Measurements from ENCODE around the gene MUSTN1.

GRCh38 chr3:52817221-52817620 is 17.6 kb downstream of the MUSTN1 start:
- TF ChIP-seq POLR2AphosphoS5 (IDR thresholded peaks at IDR 0.05; ENCODE audit: low read depth, low read length) (no peak), REST (IDR thresholded peaks at IDR 0.05; ENCODE audit: insufficient read depth in 1 of 2, low read depth in 2 of 2, low read length in 2 of 2) (no peak), TAF1 (IDR thresholded peaks at IDR 0.05; ENCODE audit: borderline replicate concordance, insufficient read depth, low read length) (no peak), SIN3A (IDR thresholded peaks at IDR 0.05; ENCODE audit: borderline replicate concordance, insufficient read depth, low read length) (no peak), FOXP2 (optimal IDR thresholded peaks at IDR 0.05; ENCODE audit: borderline replicate concordance, extremely low read depth, extremely low read length, insufficient read depth) (no peak)

Measured in PFSK-1 (cell line).